Mucosa of rectum (tissue), 2 donors: ENCODE data around the gene BLVRA.
"Not testable (repeated sequence)": the region's sequence is repeated elsewhere in the genome, so short reads cannot be mapped to it uniquely, and the experiment has no call there.

ENCODE experiments used
- H3K27ac ChIP-seq, 2 donors: one replicate each; pipeline ENCODE4 v1.7.0; 2013; ENCODE audit warnings: inconsistent platforms in 2 of 2, low read depth in 2 of 2, low read length in 2 of 2
- H3K27me3 ChIP-seq, 2 donors: one replicate each; pipeline ENCODE4 v1.7.0; 2013; ENCODE audit warnings: low read length in 2 of 2; ENCODE audit not compliant: control insufficient read depth in 2 of 2, insufficient read depth in 2 of 2
- H3K36me3 ChIP-seq, 2 donors: one replicate each; pipeline ENCODE4 v1.7.0; 2013; ENCODE audit warnings: low read length in 2 of 2; ENCODE audit not compliant: control insufficient read depth in 2 of 2, insufficient read depth in 2 of 2
- H3K4me1 ChIP-seq, 2 donors: one replicate each; pipeline ENCODE4 v1.7.0; 2013; ENCODE audit warnings: low read length in 2 of 2, mild to moderate bottlenecking in 1 of 2; ENCODE audit not compliant: control insufficient read depth in 2 of 2, insufficient read depth in 2 of 2
- H3K4me3 ChIP-seq, 2 donors: one replicate each; pipeline ENCODE4 v1.7.0; 2013; ENCODE audit warnings: low read length in 2 of 2
- H3K9ac ChIP-seq, 2 donors: one replicate each; pipeline ENCODE4 v1.7.0; 2013; ENCODE audit warnings: low read length in 2 of 2, low read depth in 1 of 2, mild to moderate bottlenecking in 1 of 2
- H3K9me3 ChIP-seq, 2 donors: one replicate each; pipeline ENCODE4 v1.7.0; 2013; ENCODE audit warnings: low read length in 2 of 2; ENCODE audit not compliant: control insufficient read depth in 2 of 2
- donor health status: healthy.
- donor health status: Normal muscosa, but diverticular disease.

Gene BLVRA

DNA sequence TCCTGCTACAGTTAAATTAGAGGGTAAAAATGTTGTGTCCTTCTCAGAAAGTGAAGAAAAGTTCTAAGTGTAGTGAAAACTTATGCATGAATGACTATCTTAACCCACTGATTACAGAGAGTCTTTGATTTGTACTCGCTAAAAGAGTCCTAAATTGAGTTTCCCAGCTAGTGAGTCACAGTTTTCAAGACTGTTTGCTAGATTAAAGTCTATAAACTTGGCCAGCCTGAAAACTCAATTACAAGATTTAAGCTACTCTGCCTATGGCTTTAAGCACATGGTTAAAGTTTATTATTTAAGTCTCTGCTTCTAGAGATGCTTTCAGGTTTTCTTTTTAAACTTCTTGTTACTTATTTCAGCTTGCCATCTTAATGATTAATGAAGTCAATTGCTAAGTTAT lies 66.5 kb downstream of the BLVRA start:
- no peaks in the 10 kb centered on the region for H3K4me1 ChIP-seq
- no peak overlapping the region for H3K4me3 ChIP-seq
- no peaks in the 10 kb centered on the region for H3K36me3 ChIP-seq
- H3K9ac ChIP-seq: no peak overlapping the region
- no peak overlapping the region for H3K27ac ChIP-seq
- peaks cover 11 to 12% of the 10 kb centered on the region in 2 donors for H3K27me3 ChIP-seq
- no peaks in the 10 kb centered on the region for H3K9me3 ChIP-seq

DNA sequence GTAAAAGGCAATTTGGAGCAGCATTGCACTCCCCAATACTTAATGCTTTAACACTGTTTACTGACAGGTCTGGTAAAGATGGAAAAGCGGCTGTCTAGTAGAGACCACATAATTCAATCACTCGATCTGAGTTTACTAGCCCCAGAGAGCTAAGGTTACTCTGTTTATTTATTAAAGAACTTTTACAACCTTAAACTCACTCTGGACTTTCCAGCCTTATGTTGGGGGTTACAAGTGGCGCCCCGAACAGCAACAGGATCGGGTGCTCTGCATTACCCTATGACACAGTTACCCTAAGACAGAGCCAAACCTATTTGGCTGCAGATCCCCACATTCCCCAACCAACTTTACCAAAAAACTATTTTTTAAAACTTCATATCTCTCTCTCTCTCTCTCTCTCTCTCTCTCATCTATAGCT lies 66.9 kb downstream of the BLVRA start:
- peaks cover 11 to 12% of the 10 kb centered on the region in 2 donors for H3K27me3 ChIP-seq
- no peak overlapping the region for H3K9ac ChIP-seq
- no peak overlapping the region for H3K4me3 ChIP-seq
- H3K4me1 ChIP-seq: no peaks in the 10 kb centered on the region
- no peaks in the 10 kb centered on the region for H3K9me3 ChIP-seq
- no peak overlapping the region for H3K27ac ChIP-seq
- no peaks in the 10 kb centered on the region for H3K36me3 ChIP-seq

DNA sequence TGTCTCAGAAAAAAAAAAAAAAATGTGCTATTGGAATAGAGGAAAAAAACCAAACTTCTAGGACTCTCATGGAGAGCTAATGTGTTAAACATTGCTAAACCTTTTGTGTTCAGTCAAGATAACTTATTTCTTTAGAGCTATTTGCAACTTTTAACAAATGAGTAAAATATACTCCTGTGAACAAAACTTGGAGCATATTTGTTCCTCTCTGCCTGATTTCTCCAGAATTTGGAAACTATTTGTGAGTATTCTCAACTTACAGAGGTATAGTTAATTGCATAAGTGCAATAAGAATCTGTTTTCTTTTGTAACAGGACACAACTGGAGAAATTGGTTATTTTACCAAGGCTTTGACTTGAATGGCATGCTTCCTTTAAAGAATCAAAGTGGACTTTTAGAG lies 72.4 kb downstream of the BLVRA start:
- not testable (repeated sequence) for H3K4me1 ChIP-seq, H3K9me3 ChIP-seq, H3K4me3 ChIP-seq

DNA sequence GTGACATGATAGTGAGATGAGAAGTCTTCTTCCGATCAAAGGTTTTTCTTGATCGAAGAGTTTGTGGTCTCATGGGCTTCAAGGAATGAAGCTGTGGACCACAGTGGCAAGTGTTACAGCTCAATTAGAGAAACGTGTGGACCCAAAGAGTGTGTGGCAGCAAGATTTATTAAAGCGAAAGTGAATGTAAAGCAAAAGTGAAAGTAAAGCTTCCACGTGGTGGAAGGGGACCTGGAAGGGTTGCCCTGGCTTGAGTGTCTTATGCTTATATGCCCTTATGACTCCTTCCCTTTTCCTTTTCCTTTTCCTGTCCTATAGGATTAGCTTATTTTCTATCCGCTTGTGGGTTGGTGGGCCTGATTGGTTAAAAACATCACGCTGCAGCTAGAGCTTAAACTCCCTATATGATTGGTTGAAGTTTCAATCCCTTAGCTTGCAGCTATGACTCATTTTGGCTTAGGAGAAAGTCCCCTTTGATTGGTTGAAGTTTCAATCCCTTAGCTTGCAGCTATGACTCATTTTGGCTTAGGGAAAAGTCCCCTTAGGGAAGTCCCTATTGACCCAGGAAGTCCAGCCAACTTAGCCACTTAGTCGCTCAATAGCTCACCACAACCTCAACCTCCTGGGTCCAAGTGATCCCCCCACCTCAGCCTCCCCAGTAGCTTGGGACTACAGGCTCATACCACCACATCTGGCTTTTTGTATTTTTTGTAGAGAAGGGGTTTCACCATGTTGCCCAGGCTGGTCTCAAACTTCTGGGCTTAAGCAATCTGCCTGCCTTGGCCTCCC lies 76.2 kb downstream of the BLVRA start:
- Histone ChIP-seq H3K9me3 (peaks cover 0 to 3% of the 10 kb centered on the region in 2 donors), H3K27ac (no peak overlapping the region), H3K36me3 (no peaks in the 10 kb centered on the region), H3K27me3 (no peaks in the 10 kb centered on the region), H3K9ac (no peak overlapping the region), H3K4me3 (peak overlapping the region; percentile 28 to 74), H3K4me1 (no peaks in the 10 kb centered on the region)

More for the DNA sequence above, 72.4 kb downstream of the BLVRA start:
- peaks cover 6 to 12% of the 10 kb centered on the region in 2 donors for H3K27me3 ChIP-seq
- H3K9ac ChIP-seq, H3K27ac ChIP-seq, H3K36me3 ChIP-seq: not testable (repeated sequence)

DNA sequence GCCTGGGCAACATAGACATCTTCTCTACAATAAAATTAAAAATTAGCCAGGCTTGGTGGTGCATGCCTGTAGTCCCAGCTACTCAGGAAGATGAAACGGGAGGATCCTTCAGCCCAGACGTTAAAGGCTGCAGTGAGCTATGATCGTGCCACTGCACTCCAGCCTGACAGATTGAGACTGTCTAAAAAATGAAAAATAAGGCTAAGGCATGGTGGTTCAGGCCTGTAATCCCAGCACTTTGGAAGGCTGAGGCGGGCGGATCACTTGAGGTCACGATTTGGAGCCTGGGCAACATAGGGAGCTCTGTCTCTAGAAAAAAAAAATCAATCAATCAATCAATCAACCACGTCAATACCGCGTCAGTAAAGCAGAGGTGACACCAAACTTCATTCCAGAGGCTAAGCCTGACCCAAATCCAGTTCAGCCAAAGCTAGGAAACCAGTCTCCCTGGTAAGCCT lies 79.8 kb downstream of the BLVRA start:
- Histone ChIP-seq H3K27me3 (no peaks in the 10 kb centered on the region), H3K4me1 (no peaks in the 10 kb centered on the region), H3K36me3 (no peaks in the 10 kb centered on the region), H3K27ac (no peak overlapping the region), H3K4me3 (peak overlapping the region in 1 of 2 donors; percentile 45), H3K9me3 (no peaks in the 10 kb centered on the region), H3K9ac (no peak overlapping the region)

DNA sequence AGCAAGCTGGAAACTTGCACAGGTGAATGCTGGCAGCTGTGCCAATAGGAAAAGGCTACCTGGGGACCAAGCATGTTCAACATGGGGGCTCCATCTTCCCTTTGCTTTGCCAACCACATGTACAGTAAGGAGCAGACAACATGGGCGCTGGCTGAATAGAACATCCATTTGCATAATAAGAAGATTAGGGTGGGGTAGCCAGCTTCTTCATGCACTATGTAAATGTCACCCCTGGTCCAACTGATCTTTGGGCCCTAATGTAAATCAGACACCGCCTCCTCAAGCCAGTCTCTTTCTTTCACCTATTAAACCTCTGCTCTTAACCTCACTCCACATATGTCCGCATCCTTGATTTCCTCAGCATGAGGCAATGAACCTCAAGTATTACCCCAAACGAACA lies 84.8 kb downstream of the BLVRA start:
- no peaks in the 10 kb centered on the region for H3K36me3 ChIP-seq
- H3K9me3 ChIP-seq: no peaks in the 10 kb centered on the region
- H3K4me3 ChIP-seq: no peak overlapping the region
- H3K4me1 ChIP-seq: no peaks in the 10 kb centered on the region
- H3K27ac ChIP-seq: no peak overlapping the region
- no peaks in the 10 kb centered on the region for H3K27me3 ChIP-seq
- H3K9ac ChIP-seq: no peak overlapping the region

DNA sequence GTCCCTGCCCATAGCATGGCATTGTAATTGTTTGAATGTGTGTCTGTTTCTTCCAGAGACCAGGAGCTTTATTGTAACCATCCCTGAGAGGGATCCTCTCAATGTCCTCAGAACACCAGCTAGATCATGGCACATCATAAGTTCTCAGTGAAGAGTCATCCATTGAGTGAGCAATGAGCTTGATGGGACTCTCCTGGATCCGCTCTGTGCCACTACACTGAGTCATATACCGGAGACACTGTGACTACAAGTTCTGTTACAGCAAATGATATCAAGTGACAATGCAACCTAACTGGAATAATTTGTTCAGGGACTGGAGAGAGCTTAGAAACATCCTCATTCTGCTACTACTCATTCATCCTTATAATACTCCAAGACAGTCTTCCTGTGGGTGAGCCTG lies 85.8 kb downstream of the BLVRA start:
- Histone ChIP-seq H3K36me3 (no peaks in the 10 kb centered on the region), H3K9me3 (no peaks in the 10 kb centered on the region), H3K27ac (no peak overlapping the region), H3K4me3 (no peak overlapping the region), H3K9ac (no peak overlapping the region), H3K4me1 (no peaks in the 10 kb centered on the region), H3K27me3 (no peaks in the 10 kb centered on the region)

DNA sequence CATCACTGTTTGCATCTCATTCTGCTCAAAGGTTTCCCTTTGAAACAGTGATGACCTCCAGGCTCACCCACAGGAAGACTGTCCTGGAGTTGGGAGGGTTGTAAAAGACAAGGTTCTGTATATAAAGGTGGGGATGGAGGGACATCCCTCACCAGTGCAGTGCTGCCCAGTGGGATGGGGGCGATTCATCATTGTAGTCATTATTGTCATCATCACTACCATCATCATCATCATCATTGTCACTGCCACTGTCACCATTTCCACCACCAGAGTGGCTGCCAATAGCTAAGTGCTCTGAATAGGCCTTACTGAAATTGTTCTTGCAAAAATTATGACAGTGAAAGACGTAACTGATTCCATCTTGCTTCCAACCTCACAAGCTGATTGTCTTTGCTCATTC lies 86.2 kb downstream of the BLVRA start:
- Histone ChIP-seq H3K4me1 (no peaks in the 10 kb centered on the region), H3K27me3 (no peaks in the 10 kb centered on the region), H3K4me3 (no peak overlapping the region), H3K27ac (no peak overlapping the region), H3K9ac (no peak overlapping the region), H3K36me3 (no peaks in the 10 kb centered on the region), H3K9me3 (no peaks in the 10 kb centered on the region)

DNA sequence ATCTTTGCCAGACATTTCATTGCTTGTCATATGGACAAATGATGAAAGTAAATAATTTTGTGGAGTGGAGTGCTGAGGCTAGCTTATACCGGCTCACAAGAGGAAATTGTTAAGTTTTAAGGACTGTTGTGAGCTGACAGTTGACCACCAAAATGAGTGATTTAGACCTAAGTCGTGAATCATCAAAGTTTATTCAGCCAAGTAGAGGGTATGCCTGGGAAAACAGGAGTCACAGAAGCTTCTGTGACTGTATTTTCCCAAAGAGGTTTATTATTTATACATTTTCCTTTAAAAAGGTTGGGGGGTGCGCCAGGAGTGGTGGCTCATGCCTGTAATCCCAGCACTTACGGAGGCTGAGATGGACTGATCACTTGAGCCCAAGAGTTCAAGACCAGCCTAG lies 89.0 kb downstream of the BLVRA start:
- Histone ChIP-seq H3K4me3 (no peak overlapping the region), H3K9ac (no peak overlapping the region), H3K9me3 (no peaks in the 10 kb centered on the region), H3K27me3 (no peaks in the 10 kb centered on the region), H3K4me1 (no peaks in the 10 kb centered on the region), H3K36me3 (no peaks in the 10 kb centered on the region), H3K27ac (no peak overlapping the region)

DNA sequence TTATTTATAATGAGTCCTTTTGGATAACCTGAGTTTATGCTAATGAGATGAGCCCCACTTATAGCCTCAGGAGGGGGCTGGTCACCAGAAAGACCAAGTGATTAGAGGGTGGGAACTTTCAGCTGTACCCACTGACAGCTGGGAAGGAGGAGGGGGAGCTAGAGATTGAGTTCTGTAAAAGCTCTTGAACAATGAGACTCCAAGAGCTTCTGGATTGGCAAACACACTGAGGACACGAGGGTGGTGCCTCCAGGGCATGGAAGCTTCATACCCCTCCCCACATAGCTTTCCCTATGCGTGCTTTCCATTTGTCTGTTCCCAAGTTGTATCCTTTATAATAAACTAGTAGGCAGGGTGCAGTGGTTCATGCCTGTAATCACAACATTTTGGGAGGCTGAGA lies 90.6 kb downstream of the BLVRA start:
- no peaks in the 10 kb centered on the region for H3K4me1 ChIP-seq
- no peaks in the 10 kb centered on the region for H3K9me3 ChIP-seq
- no peaks in the 10 kb centered on the region for H3K36me3 ChIP-seq
- H3K27me3 ChIP-seq: no peaks in the 10 kb centered on the region
- H3K4me3 ChIP-seq: no peak overlapping the region
- H3K9ac ChIP-seq: no peak overlapping the region
- H3K27ac ChIP-seq: no peak overlapping the region
